K562 (cell line): ENCODE measurements around the gene DAAM1. TPM values are rescaled to one million over a fixed set of nuclear protein-coding genes. Genes with fewer than 3 reads are reported as not detected.
A peak's percentile ranks its signal among the peaks of the same experiment; 100 is the strongest.

Experiments
- ETV1 ChIP-seq: fragments of 450-650 bp; conservative IDR thresholded peaks from 2 replicates; pipeline ENCODE4 v1.6.1; 2016; ENCODE audit warnings: missing genetic modification characterization, control low read depth, low read depth, missing compliant biosample characterization
- ETV6 ChIP-seq, 3 experiments: fragments of 150-350 bp in 1 of 3; sonication (generic) in 1 of 3; formaldehyde crosslinking in 1 of 3; IDR thresholded peaks; 2 replicates each; pipeline versions ENCODE4 v1.6.1 to v1.8.0; 2014 to 2022; ENCODE audit warnings: borderline replicate concordance in 2 of 3, low read depth in 2 of 3, antibody characterized with exemption in 1 of 3, low read length in 1 of 3, mild to moderate bottlenecking in 1 of 3, missing genetic modification reagents in 1 of 3
- FOXJ2 ChIP-seq: fragments of 200-800 bp; sonication (Bioruptor generic); IDR thresholded peaks from 2 replicates; pipeline ENCODE4 v1.6.1; 2016; ENCODE audit warnings: missing genetic modification characterization, missing compliant biosample characterization
- FOXJ3 ChIP-seq: sonication (generic); formaldehyde crosslinking; IDR thresholded peaks from 2 replicates; pipeline ENCODE4 v1.4.0; 2020; ENCODE audit warnings: mild to moderate bottlenecking, missing genetic modification reagents
- KLF1 ChIP-seq: fragments of 450-650 bp; IDR thresholded peaks from 2 replicates; pipeline ENCODE4 v1.6.1; 2016; ENCODE audit warnings: missing genetic modification characterization, missing compliant biosample characterization
- PHB ChIP-seq: fragments of 250-450 bp; sonication (Bioruptor Pico); IDR thresholded peaks from 2 replicates; pipeline ENCODE4 v1.5.0; 2021
- POU5F1 ChIP-seq: fragments of 150-350 bp; IDR thresholded peaks from 2 replicates; pipeline ENCODE4 v1.6.1; 2014; ENCODE audit warnings: borderline replicate concordance, low read length, low read depth, mild to moderate bottlenecking; ENCODE audit not compliant: partially characterized antibody
- RBM22 ChIP-seq: fragments of 200-400 bp; formaldehyde crosslinking; IDR thresholded peaks from 2 replicates; pipeline ENCODE4 v1.6.1; 2018; ENCODE audit warnings: low read length, low read depth; ENCODE audit not compliant: poor library complexity, severe bottlenecking
- SMAD2 ChIP-seq: fragments of 150-350 bp; IDR thresholded peaks from 2 replicates; pipeline ENCODE4 v1.6.1; 2014; ENCODE audit warnings: low read depth, mild to moderate bottlenecking, low read length
- SMARCB1 ChIP-seq: IDR thresholded peaks from 2 replicates; pipeline ENCODE4 v1.6.1; 2011; ENCODE audit warnings: improper control_type of control experiment, low read depth; ENCODE audit not compliant: insufficient read length
- XRCC4 ChIP-seq: IDR thresholded peaks from one replicate; pipeline ENCODE4 v1.6.1; 2011; ENCODE audit not compliant: insufficient read depth, insufficient read length; ENCODE audit errors: extremely low read depth
- YY1 ChIP-seq, 3 experiments: IDR thresholded peaks; 2 replicates each; pipeline ENCODE4 v1.6.1; 2011; ENCODE audit warnings: low read length in 2 of 3, mild to moderate bottlenecking in 2 of 3, moderate library complexity in 2 of 3, borderline replicate concordance in 1 of 3, control low read depth in 1 of 3, low read depth in 1 of 3; ENCODE audit not compliant: insufficient read depth in 3 of 3, insufficient replicate concordance in 2 of 3, control insufficient read depth in 1 of 3, insufficient read length in 1 of 3; ENCODE audit errors: extremely low read depth in 1 of 3
- ZKSCAN1 ChIP-seq: fragments of 150-350 bp; IDR thresholded peaks from 2 replicates; pipeline ENCODE4 v1.6.1; 2016; ENCODE audit warnings: low read depth, low read length
- ZNF274 ChIP-seq: IDR thresholded peaks from 2 replicates; pipeline ENCODE4 v1.6.1; 2011; ENCODE audit warnings: low read depth, mild to moderate bottlenecking, low read length, moderate library complexity, borderline replicate concordance
- ZNF586 ChIP-seq: fragments of 450-650 bp; formaldehyde crosslinking; conservative IDR thresholded peaks from 2 replicates; pipeline ENCODE4 v1.4.0; 2020; ENCODE audit warnings: mild to moderate bottlenecking, moderate library complexity
- ZSCAN29 ChIP-seq: fragments of 450-650 bp; IDR thresholded peaks from 2 replicates; pipeline ENCODE4 v1.6.1; 2017
- polyA plus RNA-seq, 8 experiments: library from polyadenylated mRNA; depleted of rRNA in 4 of 8; stranded (reverse) in 5 of 8; unstranded in 3 of 8; fragments of >200 nt; fragmentation: Nextera tagmentation in 2 of 8; fragmentation: Illumina TruSeq in 1 of 8; extraction: Ambion mirVana in 2 of 8; extraction: Trizol in 1 of 8; gene quantifications; 2 replicates each; pipeline versions ENCODE4 v1.2.1 to v1.2.3, GENCODE V29; 2011 to 2014; ENCODE audit warnings: inconsistent platforms in 1 of 8, missing spikeins in 1 of 8
- total RNA-seq, 7 experiments: library from RNA; depleted of rRNA in 6 of 7; stranded (reverse); fragments of >200 nt in 6 of 7; fragmentation: Illumina TruSeq in 2 of 7; extraction: Trizol in 2 of 7; gene quantifications; 2 replicates each; pipeline versions ENCODE4 v1.2.1 to v1.2.3, GENCODE V29; 2011 to 2021; ENCODE audit warnings: low replicate concordance in 1 of 7
- TF ChIP-seq, protein P1 (sequence below): sonication (generic); formaldehyde crosslinking; IDR thresholded peaks from 2 replicates; pipeline ENCODE4 v1.8.0; 2022; ENCODE audit warnings: mild to moderate bottlenecking, missing genetic modification reagents
- TF ChIP-seq, protein P2 (sequence below): sonication (generic); formaldehyde crosslinking; IDR thresholded peaks from 2 replicates; pipeline ENCODE4 v1.8.1; 2023; ENCODE audit warnings: mild to moderate bottlenecking, missing genetic modification reagents

The DAAM1 gene
- total and polyA plus RNA-seq, 9 of the 15 experiments (the other 6 are each of a cell fraction or from before 2014, with no cell fraction given): 3.6 to 11.6 (median 6.7) TPM

DNA sequence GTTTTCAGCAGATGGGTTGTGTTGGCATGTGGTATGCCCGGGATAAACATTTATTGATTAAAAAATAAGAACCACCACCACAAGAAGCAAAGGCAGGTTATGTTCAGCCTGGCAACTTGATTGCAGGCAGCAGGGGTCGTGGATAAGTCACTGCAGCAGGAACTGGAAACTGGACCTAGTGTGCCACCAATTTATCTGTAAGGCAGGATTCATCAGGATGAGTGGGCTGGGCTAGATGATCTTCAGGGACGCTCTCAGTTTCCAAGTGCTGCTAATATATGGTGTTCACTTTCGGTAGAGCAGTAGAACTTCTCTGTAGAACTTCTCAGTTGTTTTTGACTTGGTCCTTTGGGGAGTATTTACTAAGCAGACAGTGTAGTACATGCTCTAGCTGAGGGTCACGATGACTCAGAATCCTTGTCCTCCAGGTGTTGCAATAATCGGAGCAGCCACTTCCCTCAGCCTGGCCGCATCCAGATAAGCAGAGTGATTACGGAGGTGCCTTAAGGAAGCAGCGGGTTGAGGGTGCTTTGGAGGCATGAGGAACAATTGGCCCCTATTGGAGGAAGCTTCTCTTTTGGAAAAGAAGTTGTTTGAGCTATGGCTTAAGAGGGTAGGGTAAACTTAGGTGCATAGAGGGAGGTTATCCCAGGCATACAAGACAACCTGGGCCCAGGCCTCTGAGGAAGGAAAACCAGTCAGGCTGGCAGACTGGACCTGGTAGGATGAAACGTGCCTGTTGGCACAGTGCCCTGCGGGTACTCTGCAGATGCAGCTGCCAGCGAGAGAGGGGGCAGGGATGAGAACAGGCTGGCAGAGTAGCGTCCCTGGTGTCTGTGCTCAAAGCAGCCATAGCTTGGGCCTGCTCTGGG is 172.7 kb downstream of the DAAM1 start (continued):
- TF ChIP-seq FOXJ3 (CRISPR knock-in tag) (no peak), POU5F1 (no peak), KLF1 (tag) (no peak), RBM22 (no peak), XRCC4 (no peak), FOXJ2 (no peak), ETV1 (tag) (0 out of 2 replicates have a peak, but pooled peaks have one; percentile 21), ZKSCAN1 (peak; percentile 44; the same call in 1 of the 2 replicates), SMAD2 (no peak), ZSCAN29 (no peak), ZNF274 (no peak), ETV6 (IDR thresholded peaks at IDR 0.05; ENCODE audit: borderline replicate concordance in 1 of 2, low read depth in 2 of 2, low read length in 1 of 2) (peak in 1 of 2 experiments; percentile 56; a peak in 1 of 4 replicates), ETV6 (CRISPR knock-in tag; IDR thresholded peaks at IDR 0.05; ENCODE audit: borderline replicate concordance) (no peak), SMARCB1 (no peak), ZNF586 (no peak), PHB (CRISPR knock-in tag) (no peak), YY1 (IDR thresholded peaks at IDR 0.05; ENCODE audit: borderline replicate concordance in 1 of 3, control insufficient read depth in 1 of 3, extremely low read depth in 1 of 3, insufficient read depth in 3 of 3, insufficient read length in 1 of 3, insufficient replicate concordance in 2 of 3, low read depth in 1 of 3, low read length in 2 of 3) (no peak)
- TF ChIP-seq, protein P1, sequence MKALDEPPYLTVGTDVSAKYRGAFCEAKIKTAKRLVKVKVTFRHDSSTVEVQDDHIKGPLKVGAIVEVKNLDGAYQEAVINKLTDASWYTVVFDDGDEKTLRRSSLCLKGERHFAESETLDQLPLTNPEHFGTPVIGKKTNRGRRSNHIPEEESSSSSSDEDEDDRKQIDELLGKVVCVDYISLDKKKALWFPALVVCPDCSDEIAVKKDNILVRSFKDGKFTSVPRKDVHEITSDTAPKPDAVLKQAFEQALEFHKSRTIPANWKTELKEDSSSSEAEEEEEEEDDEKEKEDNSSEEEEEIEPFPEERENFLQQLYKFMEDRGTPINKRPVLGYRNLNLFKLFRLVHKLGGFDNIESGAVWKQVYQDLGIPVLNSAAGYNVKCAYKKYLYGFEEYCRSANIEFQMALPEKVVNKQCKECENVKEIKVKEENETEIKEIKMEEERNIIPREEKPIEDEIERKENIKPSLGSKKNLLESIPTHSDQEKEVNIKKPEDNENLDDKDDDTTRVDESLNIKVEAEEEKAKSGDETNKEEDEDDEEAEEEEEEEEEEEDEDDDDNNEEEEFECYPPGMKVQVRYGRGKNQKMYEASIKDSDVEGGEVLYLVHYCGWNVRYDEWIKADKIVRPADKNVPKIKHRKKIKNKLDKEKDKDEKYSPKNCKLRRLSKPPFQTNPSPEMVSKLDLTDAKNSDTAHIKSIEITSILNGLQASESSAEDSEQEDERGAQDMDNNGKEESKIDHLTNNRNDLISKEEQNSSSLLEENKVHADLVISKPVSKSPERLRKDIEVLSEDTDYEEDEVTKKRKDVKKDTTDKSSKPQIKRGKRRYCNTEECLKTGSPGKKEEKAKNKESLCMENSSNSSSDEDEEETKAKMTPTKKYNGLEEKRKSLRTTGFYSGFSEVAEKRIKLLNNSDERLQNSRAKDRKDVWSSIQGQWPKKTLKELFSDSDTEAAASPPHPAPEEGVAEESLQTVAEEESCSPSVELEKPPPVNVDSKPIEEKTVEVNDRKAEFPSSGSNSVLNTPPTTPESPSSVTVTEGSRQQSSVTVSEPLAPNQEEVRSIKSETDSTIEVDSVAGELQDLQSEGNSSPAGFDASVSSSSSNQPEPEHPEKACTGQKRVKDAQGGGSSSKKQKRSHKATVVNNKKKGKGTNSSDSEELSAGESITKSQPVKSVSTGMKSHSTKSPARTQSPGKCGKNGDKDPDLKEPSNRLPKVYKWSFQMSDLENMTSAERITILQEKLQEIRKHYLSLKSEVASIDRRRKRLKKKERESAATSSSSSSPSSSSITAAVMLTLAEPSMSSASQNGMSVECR (CRISPR knock-in tag): no peak
- TF ChIP-seq, protein P2, sequence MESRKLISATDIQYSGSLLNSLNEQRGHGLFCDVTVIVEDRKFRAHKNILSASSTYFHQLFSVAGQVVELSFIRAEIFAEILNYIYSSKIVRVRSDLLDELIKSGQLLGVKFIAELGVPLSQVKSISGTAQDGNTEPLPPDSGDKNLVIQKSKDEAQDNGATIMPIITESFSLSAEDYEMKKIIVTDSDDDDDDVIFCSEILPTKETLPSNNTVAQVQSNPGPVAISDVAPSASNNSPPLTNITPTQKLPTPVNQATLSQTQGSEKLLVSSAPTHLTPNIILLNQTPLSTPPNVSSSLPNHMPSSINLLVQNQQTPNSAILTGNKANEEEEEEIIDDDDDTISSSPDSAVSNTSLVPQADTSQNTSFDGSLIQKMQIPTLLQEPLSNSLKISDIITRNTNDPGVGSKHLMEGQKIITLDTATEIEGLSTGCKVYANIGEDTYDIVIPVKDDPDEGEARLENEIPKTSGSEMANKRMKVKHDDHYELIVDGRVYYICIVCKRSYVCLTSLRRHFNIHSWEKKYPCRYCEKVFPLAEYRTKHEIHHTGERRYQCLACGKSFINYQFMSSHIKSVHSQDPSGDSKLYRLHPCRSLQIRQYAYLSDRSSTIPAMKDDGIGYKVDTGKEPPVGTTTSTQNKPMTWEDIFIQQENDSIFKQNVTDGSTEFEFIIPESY (CRISPR knock-in tag): no peak
